ELF-1 (cell line): Measurements from ENCODE around the gene PRXL2A.

Experiments
- DNase-seq: peaks from one replicate; pipeline ENCODE4 v3.0.0-alpha.2; 2016; ENCODE audit warnings: low read depth, low spot score

The PRXL2A gene

DNA sequence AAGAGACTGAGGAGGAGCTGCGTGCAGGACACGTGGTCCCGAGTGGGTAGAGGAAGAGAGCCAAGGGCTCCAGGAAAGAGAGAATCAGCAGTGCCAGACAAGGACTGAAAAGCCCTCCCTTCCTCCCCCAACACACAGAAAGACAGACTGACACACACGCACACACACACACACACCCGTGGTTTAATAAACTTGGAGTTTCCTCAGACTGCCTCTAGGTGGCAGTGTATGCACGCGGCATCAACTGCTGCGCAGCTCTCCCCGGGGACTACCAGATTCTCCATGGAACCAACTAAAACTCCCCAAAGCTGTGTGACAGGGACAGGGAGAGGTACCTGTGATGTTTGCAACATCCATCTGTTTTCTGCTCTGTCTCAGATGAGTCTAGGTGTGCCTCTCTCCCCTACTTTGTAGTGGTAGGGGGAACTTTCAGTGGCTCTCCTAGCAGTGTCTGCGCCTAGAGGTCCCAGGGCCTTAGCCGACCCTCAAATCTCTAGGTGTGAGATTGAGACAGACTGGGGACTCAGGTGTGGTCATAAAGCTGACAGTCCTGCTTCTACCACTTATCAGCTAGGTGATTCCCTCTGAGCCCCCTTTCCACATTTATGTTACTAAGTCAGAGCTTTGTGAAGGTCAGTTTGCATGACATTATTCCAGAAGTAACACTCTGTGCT, 36.4 kb downstream of the PRXL2A start:
- DNase-seq: peak; percentile 80

DNA sequence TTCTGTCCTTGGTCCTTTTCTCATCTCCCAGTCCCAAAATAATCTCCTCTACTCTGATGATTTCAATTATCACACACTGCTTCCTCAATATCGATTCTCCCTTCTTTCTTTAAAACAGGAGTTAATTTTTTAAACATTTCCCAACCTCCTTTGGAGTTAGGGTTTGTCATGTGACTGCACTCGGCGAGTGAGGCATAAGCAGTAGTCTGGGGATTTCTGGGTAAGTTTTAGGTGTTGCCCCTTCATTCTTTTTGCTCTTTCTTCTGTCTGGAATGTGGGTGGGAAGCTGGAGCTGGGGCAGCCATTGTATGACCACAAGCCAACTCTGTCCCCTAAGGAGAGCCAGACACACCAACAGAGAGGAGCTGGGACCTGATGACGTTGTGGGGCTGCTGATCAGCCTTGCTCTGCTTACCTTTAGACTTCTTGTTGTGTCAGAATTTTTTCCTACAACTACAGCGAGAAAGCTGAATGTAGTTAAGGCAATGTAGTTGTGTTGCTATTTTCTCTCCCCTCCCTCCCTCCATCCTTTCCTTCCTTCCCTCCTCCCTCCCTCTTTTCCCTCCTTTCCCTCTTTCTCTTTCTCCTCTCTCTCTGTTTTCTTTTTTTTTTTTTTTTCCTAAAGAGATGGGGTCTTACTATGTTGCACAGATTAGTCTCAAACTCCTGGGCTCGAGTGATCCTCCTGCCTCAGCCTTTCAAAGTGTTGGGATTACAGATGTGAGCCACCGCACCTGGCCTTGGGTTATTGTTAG, 39.3 kb downstream of the PRXL2A start:
- no peak for DNase-seq

DNA sequence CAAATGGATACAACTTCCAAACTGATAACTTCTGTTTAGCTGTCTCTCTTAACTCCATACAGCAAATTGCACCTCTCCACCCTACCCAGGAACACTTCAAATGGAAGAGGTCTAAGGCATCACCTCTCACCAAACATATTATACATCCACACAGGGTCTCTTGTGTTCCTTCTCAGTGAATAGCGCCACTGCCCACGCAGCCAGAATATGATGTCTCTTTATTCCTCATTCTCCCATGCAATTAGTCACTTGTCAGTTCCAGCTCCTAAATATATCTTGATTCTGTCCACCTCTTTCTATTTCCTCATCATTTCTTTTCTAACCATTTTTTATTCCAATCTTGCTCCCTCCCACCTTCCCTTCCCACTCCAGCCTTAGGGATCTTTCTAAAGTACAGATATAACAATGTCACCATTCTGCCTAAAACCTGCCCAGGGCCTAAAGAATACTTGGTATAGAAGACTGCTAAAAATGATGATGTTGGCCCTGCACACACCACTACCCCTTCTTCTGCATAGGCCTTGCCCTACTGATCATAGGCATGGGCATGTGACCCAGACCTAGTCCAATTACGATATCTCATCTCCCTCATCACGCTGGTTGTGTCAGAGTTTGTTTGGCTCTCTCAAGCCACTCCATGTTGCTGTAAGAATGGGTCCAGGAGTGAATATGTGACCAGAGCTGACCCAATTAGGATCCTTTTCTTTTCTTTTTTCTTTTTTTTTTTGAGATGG, 40.0 kb downstream of the PRXL2A start:
- no peak for DNase-seq

DNA sequence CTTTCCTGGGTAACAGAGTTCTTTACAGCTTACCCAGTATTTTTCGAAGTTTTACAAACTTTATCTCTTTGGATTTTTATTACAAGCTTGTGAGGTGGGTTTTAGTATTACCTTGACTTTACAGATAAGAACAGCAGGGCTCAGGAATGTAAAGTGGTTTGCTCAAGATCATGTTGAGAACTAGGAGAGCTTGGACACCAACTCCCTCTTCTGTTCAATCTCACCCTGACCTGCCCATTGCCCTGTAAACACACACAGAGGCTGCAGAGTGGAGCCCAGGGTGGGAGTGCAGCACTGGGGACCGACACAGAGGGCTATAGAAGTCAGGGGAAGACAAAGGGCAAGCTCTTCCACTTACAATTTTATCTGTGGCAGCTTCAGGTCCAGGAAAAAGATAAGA, 41.2 kb downstream of the PRXL2A start:
- no peak for DNase-seq

DNA sequence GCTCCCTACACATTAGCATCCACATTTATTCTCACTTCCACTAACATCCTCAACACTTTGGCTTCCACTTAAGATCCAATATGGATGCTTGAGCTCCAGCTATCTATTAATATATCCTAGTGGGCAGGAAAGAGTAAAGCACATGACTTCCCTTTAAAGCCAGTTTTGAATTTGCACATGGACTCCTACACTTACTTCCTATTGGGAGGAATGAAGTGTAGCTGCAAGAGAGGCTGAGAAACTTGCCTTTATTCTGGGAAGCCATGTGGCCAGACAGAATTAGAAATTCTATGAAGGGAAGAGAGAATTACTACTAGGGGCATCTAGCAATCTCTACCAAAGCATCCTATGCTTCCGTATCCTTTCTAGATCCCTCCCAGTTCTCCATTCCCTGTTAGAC, 42.8 kb downstream of the PRXL2A start:
- no peak for DNase-seq

DNA sequence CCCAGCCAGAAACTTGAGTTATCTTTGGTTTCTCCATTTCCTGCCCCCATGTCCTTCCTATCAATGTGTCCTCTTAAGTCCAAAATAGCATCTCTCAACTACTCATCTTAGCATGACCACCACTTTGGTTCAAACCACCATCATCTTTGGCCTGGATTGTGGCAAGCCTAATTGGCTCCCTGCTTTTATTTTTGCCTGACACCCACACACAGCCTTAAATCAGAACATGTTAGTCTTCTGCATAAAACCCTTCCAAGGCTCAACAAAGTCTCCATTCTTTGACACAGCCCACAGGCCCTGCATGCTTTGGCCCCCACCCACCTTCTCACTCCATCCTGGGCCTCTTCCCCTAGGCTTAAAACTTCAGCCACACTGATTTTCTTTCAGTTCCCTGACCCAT, 43.7 kb downstream of the PRXL2A start:
- no peak for DNase-seq

DNA sequence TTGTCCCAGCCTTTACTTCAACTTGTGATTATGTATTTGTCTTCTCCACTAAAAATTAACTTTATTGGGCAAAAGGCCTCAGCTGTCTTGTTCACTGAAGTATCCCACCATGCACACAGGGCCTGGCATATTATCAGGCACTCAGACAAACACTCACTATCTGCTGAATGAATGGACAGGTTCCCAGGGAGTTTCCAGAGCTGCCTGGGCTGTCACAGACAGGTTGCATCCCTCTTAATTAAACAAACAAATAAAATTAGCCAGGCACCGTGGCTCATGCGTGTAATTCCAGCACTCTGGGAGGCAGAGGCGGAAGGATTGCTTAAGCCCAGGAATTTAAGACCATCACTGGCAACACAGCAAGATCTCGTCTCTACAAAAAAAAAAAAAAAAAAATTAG, 44.3 kb downstream of the PRXL2A start:
- DNase-seq: no peak

DNA sequence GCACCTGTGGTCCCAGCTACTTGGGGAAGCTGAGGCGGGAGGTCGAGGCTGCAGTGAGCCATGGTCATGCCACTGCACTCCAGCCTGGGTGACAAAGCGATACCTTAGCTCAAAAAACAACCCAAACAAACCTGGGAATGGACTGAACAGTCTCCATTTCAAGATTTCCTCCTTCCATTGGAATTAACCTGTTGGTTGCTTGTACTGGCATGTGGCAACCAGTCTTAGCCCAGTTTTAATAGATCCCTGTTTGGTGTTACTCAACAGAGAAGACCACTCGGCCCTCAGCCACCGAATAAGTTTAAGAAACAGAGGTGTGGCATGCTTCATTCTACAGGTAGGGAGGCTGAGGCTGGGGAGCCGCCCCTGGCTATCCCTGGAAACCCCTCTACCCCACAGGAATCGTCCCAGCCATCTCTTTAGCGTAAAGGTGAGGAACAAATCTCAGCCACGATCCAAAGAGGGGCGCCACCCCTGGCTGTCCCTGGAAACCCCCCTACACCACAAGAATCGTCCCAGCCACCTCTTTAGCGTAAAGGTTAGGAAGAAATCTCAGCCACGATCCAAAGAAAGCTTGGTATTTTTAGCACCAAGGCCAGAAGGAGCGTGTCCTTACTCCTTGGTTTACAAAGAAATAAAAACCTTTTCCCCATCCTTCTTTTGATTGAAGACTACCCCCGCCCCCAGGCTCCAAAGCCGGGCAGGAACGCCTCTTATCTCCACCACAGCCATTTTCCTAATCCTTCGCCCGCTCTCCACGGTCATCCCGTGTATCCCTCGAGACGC, 44.9 kb downstream of the PRXL2A start:
- DNase-seq: peak; percentile 78

DNA sequence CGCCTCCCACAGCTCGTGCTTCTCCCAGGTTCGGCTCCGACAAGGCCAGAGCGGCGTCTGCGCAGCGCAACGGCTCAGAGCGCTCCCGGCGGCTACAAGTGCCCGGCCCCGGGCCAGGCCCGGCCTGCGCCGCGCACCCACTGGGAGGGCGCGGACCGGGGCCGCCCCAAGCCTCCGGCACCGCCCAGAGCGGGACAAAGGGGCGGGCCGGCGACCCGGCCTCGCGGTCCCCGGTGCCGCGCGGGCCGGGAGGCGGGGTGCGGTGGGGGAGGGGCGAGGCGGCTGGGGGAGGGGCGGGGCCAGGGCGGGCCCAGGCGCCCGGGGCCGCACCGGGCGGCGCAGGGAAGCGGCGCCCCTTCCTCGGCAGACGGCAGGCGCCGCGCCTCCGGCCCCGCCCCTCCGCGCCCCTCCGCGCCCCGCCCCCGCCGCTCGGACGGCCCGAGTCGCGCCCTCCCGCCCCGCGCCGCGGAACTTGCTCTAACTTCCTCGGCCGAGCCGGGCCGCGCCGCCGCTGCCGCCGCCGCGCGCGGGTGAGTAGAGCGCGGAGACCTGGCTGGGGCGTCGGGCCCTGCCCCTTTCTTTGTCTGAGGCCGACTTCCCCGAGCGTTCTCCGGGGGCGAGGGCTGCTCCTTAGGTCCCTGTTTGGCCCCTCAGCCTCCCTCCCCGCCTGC, 45.6 kb downstream of the PRXL2A start, which contains the start of gene TSPAN14:
TSPAN14 (plus strand) TSS at position 469 of the 671 bp plus-strand sequence. CDS start 34,924 bp downstream, outside the sequence.
- peak; percentile 72 for DNase-seq

DNA sequence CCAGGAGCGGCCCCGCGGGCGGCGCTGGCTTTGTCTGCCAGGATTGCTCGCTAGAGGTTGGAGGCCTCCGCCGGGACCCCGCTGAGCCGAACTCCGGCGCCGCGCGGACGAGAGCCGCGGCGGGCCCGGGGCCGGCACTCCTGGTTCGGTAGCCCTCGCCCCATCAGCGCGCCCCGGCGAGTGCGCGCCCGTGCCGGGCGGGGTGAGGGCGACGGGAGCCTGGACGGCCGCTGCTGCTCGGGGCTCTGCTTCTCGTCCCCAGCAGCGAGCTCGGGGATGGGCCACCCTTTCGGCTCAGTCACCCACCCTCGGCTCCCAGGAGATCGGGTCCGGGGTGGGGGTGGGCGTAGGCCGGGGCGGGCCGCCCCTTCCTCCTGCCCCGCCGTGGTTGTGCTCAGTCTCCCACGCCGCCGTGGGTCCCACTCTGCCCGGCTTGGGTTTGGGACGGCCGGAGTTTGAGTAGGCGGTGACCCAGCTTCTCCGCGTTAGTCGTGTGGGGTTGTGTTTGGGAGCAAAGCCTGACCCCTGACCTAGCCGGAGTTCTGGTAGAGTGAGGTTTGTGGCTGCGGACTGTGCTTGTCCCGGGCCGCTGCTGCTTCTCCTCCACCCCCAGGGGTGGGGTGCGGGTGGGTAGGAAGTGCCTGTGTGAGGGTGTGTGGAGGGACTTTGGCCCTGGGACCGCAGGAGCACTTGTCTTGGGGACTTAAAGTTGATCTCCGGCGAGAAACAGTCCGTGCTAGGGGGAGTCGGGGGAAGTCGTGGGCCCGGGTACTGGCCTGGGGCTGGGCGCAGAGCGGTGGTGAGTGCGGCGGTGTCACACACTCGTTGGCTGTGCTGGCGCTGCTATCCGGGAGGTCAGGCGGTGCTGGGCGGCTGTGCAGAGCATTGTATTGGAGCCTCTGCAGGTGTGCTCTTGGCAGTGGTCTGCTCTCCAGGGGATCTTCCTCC, 46.4 kb downstream of the PRXL2A start:
- DNase-seq: peak; percentile 56

DNA sequence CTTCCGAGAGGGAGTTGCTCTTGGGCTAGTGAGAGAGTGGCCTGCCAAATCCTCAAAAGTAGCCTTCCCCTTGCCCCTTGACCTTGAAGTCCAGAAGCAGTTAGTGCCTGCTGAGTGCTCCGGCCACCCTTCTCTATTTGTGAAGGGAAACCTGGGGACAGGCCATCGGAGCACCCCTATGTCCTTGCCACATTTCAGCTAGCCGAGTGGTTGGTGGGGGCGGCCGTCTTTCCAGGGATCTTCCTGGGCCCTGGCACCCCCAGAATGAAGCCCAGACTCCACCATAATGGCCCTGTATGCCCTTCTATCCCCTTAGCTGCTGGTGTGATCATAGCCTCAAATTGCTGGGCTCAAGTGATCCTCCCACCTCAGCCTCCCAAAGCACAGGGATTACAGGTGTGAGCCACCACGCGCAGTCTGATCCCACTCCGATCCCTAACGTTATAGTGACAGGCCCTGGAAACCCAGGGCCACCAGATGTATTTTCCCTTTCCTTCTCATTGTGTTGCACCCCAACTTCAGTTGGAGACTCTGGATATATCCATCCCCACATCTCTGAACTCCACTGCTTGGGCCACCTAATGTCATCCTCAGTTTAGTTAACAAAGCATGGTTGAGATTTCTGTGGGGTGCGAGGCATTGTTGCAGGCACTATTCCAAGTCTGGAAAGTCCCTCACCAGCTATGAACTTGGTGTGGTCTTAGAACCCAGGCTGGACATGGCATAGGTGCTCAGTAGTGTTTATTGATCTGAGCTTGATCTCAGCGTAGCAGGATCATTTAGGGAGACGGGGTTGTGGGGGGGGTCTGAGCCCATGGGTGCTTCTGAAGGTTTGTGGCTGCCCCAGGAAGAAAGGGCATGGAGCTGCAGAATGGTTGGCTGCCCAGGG, 47.4 kb downstream of the PRXL2A start:
- DNase-seq: no peak

DNA sequence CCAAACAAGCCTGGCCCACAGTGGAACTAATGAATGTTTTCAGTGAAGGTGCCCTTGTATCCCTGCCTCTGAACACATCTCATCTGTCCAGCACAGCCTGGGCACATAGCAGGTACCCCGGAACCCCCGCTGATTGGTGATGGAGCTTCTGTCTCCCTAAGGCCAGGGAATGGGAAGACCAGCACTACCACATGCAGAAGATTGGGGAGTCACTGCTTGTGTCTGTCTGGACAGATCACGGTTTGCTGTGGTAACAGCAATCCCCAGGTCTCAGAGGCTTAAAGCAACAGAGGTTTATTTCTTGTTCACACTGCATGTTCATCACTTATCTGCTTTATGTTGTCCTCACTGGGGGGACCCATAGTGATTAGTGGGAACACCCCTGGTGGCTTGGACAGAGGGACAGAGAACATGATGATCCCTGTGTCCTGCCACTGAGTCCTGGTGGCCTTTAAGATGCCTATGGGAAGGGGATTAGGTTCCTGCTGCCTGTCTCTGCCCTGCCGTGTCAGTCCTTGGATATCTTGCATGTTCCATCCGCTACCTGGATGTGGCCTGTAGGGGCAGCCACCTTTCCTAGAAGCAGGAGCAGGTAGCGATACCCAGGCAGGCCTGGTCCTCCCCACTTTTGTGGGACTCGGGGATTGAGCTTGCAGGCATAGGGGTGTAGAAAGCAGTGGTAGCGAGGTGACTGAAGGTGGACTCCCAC, 49.4 kb downstream of the PRXL2A start:
- DNase-seq: peak; percentile 49

DNA sequence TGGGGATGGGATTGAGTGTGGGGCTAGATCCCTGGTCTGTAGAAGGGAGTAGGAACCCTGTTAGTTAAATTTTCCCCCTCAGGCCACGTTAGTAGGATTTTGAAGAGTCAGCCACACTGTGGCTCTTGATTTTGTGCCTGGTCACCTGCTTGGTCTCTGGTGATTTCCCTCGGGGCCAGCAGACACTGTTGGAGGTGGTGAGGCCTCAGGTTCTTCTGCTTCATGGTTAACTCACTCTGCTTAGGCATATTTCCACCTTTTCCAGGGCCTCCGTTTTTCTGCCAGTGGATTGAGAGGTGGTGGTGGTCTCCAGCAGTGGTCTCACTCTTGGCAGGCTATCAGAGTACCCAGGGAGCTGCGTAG, 49.9 kb downstream of the PRXL2A start:
- DNase-seq: no peak

DNA sequence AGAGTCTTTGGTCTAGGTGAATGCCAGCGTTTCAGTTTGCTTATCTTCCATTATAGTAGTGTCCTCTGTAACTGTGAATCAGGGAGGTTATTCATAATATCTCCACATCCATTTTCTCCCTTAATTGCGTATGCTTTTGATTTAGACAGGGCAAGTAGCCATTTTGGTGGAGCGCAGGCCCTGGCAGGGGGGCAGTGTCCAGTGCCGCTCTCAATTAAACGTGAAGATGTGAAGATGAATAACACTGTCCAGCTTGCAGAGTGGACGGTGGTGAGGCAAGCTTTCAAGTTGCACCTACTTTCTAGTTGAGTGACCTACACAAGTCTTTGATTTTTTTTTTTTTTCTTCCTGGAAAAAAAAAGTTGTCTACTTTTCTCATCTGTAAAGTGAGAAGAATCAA, 50.3 kb downstream of the PRXL2A start:
- DNase-seq: no peak

DNA sequence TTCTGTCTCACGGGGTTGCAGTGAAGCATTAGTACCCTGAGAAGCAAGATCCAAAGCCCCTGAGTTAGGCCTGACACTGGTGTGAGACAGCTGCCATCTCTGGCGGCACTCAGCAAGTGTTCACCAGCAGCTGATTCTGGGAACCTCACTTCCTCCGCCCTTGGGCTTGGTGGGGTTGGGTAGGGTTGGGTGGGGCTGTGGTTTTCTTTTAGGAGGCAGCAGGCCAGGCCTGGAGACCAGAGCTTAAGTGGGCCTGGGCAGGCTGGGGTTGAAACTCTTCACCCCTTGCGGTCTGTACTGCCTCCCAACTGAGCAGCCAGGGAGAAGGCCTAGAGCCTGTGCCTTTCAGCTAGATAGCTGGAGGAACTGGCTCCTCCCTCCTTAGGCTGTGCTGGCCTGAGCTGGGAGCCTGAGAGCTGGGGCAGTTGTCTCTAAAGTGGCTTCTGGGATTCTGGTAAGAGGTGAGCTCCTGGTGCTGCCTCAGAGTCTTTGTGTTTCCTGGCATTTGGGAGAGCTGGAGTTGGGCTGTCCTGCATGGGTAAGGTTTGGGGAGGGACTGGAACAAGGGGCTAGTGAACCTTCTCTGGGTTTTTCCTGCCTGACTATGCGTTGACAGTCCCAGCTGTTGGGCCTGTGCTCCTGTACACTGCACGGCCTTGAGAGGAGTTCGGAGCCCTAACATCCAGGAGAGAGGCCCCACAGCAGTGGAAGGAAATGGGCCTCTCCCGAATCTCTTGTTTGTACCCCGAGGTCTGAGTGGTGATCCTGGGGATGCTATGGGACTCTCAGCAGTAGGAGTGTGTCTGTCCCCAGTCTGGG, 50.9 kb downstream of the PRXL2A start:
- peak; percentile 65 for DNase-seq

DNA sequence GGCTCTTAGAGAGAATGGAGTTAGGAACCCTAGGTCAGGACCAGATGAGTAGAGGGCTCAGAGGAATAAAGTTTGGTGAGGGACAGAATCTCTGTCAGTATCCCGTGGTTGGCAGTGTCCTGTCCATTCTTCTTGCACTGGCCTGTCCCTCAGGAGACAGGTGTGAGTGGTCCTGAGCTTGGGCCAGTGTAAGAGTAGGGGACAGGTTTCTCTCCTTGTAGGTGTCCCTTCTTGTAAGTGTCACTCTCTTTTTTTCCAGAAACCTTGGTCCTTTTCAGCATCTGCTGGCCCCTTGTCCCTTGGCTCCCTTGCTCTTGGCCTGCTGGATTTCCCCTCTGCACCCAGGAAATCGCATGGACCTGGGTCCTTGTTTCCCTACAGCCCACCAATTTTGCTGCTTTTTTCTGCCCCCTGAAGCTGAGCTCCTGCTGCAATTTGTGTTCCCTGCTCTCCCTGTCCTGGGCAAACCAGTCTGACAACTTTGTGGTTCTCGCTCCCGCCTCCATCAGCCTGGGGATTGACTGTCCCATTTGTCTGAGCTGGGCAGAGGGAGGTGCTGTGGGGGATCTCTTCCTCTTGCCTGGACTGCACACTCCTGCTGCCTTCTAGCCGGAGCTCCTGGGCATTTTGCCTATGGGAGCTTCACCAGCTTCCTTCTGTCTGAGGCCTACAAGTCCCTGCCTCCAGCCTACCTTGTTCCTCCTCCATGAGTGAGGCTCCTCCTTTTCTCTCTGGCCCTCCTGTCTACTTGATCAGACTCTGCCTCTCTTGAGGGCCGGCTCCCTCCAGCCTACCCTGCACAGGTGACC, 52.3 kb downstream of the PRXL2A start:
- DNase-seq: peak; percentile 92
